HCT116 (cell line): ENCODE measurements around the gene IMMP2L.
"Not testable (repeated sequence)": the region's sequence is repeated elsewhere in the genome, so short reads cannot be mapped to it uniquely, and the experiment has no call there.

Experiments used
- EZH2 ChIP-seq: fragments of 200-600 bp; sonication (generic); IDR thresholded peaks from 2 replicates; pipeline ENCODE4 v1.6.1; 2017; ENCODE audit warnings: antibody characterized with exemption, mixed run types
- JUND ChIP-seq: IDR thresholded peaks from 2 replicates; pipeline ENCODE4 v1.6.1; 2012
- POLR2A ChIP-seq: IDR thresholded peaks from 2 replicates; pipeline ENCODE4 v1.7.0; 2011; ENCODE audit warnings: borderline replicate concordance; ENCODE audit not compliant: insufficient read depth, insufficient read length; ENCODE audit errors: extremely low read depth
- POLR2AphosphoS5 ChIP-seq: IDR thresholded peaks from 2 replicates; pipeline ENCODE4 v1.6.1; 2011; ENCODE audit warnings: mild to moderate bottlenecking, low read depth, low read length, moderate library complexity
- RAD21 ChIP-seq: IDR thresholded peaks from 2 replicates; pipeline ENCODE4 v1.6.1; 2012; ENCODE audit warnings: low read depth, mild to moderate bottlenecking
- TCF7L2 ChIP-seq: IDR thresholded peaks from 2 replicates; pipeline ENCODE4 v1.7.0; 2011; ENCODE audit warnings: borderline replicate concordance, inconsistent platforms; ENCODE audit not compliant: insufficient read depth, insufficient read length; ENCODE audit errors: extremely low read depth
- TF ChIP-seq, protein P1 (sequence below), 3 experiments: fragments of 200-600 bp in 1 of 3; sonication (generic) in 1 of 3; IDR thresholded peaks in 2 of 3; conservative IDR thresholded peaks in 1 of 3; 2 replicates each; pipeline ENCODE4 v1.5.1; 2012 to 2017; ENCODE audit warnings: low read depth in 2 of 3, low read length in 2 of 3, antibody characterized with exemption in 1 of 3, borderline replicate concordance in 1 of 3, control low read depth in 1 of 3, mild to moderate bottlenecking in 1 of 3, mixed read lengths in 1 of 3, mixed run types in 1 of 3, moderate library complexity in 1 of 3; ENCODE audit not compliant: insufficient read depth in 1 of 3
- TF ChIP-seq, protein P2 (sequence below): IDR thresholded peaks from 2 replicates; pipeline ENCODE4 v1.6.1; 2011; ENCODE audit warnings: mild to moderate bottlenecking, low read length, moderate library complexity; ENCODE audit not compliant: insufficient replicate concordance; ENCODE audit errors: extremely low read depth

DNA sequence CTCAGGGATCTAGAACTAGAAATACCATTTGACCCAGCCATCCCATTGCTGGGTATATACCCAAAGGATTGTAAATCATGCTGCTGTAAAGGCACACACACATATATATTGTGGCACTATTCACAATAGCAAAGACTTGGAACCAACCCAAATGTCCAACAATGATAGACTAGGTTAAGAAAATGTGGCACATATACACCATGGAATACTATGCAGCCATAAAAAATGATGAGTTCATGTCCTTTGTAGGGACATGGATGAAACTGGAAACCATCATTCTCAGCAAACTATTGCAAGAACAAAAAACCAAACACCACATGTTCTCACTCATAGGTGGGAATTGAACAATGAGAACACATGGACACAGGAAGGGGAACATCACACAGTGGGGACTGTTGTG, 56.9 kb downstream of the IMMP2L start:
- TF ChIP-seq POLR2A, TCF7L2, JUND, RAD21, POLR2AphosphoS5, EZH2: not testable (repeated sequence)
- TF ChIP-seq, protein P1, sequence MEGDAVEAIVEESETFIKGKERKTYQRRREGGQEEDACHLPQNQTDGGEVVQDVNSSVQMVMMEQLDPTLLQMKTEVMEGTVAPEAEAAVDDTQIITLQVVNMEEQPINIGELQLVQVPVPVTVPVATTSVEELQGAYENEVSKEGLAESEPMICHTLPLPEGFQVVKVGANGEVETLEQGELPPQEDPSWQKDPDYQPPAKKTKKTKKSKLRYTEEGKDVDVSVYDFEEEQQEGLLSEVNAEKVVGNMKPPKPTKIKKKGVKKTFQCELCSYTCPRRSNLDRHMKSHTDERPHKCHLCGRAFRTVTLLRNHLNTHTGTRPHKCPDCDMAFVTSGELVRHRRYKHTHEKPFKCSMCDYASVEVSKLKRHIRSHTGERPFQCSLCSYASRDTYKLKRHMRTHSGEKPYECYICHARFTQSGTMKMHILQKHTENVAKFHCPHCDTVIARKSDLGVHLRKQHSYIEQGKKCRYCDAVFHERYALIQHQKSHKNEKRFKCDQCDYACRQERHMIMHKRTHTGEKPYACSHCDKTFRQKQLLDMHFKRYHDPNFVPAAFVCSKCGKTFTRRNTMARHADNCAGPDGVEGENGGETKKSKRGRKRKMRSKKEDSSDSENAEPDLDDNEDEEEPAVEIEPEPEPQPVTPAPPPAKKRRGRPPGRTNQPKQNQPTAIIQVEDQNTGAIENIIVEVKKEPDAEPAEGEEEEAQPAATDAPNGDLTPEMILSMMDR (IDR thresholded peaks at IDR 0.05 in 2 of 3, conservative IDR thresholded peaks at IDR 0.05 in 1 of 3; ENCODE audit: borderline replicate concordance in 1 of 3, insufficient read depth in 1 of 3, low read depth in 2 of 3, low read length in 2 of 3) = not testable (repeated sequence)
- TF ChIP-seq, protein P2, sequence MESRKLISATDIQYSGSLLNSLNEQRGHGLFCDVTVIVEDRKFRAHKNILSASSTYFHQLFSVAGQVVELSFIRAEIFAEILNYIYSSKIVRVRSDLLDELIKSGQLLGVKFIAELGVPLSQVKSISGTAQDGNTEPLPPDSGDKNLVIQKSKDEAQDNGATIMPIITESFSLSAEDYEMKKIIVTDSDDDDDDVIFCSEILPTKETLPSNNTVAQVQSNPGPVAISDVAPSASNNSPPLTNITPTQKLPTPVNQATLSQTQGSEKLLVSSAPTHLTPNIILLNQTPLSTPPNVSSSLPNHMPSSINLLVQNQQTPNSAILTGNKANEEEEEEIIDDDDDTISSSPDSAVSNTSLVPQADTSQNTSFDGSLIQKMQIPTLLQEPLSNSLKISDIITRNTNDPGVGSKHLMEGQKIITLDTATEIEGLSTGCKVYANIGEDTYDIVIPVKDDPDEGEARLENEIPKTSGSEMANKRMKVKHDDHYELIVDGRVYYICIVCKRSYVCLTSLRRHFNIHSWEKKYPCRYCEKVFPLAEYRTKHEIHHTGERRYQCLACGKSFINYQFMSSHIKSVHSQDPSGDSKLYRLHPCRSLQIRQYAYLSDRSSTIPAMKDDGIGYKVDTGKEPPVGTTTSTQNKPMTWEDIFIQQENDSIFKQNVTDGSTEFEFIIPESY = not testable (repeated sequence)
